ENCODE results near the gene ARHGAP4.

The ARHGAP4 gene

GRCh38 chrX:153903238-153903980, 22.7 kb downstream of the ARHGAP4 start:
- DNase-seq = no peak

DNA sequence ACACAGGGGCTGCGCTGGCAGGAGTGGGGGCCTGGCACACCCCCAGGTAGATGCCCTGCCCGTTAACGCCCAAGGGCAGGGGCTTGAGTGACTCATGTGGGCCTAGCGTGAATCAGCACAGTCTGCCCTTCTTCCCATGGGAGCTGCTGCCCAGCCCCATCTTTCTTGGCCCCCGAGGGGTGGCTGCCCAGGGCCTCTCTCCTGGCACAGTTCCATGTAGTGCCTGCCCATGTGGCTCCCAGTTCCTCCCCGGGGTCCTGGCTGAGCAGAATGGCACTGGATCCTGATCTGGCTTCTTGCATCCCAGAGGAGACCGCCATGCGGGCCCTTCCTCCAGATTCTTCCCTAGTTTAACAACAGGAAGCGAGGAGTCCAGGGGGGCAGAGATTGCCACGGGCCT, 23.7 kb downstream of the ARHGAP4 start:
- DNase-seq = no peak

DNA sequence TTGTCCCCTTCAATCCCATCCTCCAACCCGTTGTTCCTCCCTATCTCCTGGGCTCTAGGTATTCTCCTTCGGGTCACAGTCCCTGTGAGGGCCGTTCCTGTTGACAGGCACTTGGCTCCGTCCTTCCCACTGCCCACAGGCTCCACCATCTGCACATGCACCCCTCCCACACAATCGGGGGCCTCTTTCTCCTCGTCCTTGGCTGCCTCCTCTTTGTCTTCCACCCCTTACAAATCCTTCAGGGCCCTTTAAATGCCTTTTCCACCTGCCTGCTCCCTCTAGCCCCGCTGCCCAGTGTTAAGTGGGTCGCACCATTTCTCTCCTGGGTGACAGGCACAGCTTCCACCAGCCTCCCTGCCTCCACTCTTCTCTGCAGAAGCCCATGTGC, 24.3 kb downstream of the ARHGAP4 start:
- DNase-seq = no peak

- DNase-seq = peak; percentile 21
Measured at GRCh38 chrX:153900831-153901752, 25.0 kb downstream of the ARHGAP4 start.

- DNase-seq = no peak
Measured at GRCh38 chrX:153897899-153898298, 28.2 kb downstream of the ARHGAP4 start.

DNA sequence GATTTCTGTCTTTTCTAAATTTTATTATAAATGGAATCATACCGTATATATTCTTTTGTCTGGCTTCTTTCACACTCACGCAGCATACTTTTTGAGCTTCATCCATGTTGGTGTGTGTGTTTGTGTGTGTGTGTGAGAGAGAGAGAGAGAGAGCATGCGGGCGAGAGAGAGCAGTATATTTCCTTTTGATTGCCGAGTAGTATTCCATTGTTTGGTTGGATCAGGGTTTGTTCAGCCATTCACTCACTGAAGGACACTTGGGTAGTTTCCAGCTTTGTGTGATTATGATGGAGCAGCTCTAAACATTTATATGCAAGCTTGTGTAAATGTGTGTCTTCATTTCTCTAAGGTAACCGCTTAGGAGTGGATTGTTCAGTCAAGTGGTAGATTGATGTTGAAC, 36.9 kb downstream of the ARHGAP4 start:
- no peak for DNase-seq

- no peak for DNase-seq
Measured at GRCh38 chrX:153888344-153888743, 37.7 kb downstream of the ARHGAP4 start.

GRCh38 chrX:153887385-153887784, 38.7 kb downstream of the ARHGAP4 start:
- DNase-seq = no peak

DNA sequence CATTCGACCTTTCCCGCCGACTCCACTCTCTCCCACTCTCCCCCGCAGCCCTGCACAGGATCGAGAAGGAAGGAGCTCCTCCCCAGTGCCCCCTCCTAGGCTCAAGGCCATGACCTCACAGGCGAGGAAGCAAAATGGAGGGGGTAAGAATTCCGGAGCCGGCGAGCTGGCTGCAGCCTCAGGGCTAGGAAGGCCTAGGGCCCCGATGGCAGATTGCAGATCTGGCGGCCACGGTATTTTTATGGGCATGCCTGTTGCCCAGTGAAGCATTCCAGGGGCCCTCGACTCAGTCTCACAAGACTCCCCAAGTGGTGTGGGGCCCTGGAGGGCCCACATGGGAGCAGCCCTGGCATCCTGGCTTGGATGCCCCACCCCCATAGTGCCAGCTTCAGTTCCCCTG, 39.1 kb downstream of the ARHGAP4 start:
- no peak for DNase-seq

GRCh38 chrX:153885968-153886903, 39.8 kb downstream of the ARHGAP4 start, which contains the start of gene L1CAM:
Gene L1CAM, minus strand, starts transcription at chrX:153886173. Its CDS starts 10,337 bp downstream, at chrX:153875836.
- DNase-seq = no peak

DNA sequence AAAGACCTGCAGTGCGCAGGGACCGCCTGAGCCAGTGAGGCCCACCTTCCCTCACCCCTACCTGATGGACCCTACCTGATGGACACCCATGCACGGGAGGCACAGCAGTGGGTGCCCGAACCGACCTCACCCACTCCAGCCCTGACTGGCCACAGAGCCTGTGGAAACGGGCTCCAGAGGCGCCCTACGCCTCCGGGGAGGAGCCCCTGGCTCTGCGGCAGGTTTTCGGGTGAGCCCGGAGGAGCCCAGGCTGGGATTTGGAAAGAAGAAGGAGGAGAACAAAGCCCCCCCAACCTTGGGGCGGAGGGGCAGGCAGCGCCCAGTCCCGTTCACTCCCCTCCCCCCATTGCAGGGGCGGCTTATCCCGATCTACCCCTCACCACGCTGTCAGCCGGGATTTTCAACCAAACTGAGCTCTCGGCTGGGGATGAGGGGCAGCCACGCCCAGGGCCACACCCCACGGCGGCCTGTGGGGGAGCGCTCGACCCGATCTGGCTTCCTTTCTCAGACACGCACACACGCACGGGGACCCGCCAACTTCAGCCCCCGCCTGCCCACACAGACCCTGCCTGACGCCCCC, 40.8 kb downstream of the ARHGAP4 start:
- no peak for DNase-seq

- no peak for DNase-seq
Measured at GRCh38 chrX:153884590-153884989, 41.5 kb downstream of the ARHGAP4 start.

DNA sequence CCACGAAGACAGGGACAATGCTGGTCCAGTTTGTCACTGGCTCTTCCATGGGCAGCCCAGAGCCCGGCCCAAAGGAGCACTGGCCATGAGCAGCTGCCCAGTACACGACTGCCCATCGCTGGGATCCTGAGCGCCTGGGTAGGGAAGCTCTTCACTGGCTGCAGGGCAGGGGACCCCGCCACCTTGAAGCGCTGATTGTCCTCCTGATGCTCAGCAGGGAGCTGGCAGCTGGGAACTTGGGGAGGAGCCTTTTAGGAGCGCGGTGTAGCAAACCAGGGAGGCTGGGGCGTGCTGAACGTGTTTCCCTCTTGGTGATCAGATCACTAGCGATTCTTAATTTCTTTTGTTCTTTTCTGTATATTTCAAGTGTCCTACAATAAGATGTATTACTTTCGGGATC, 41.9 kb downstream of the ARHGAP4 start:
- no peak for DNase-seq

GRCh38 chrX:153883163-153883843, 42.8 kb downstream of the ARHGAP4 start:
- no peak for DNase-seq

DNA sequence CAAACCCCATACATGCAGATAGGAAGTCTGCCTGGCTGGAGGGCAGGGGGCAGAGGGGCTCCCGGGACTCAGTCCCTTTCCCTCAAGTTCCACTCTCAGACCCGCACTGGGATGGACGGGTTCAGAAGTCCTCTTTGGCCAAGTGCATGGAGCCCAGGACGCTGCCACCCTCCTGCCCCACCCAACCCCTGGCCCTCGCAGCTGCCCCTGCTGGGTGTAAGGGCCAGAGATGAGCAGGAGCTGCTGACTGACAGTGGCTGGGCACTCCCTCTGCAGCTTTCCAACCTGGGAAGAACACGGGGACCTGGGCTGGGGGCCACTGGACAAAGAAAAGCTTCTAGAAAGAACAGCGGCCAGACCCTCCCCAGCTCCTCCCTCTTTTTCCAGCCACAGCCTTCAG, 43.5 kb downstream of the ARHGAP4 start:
- DNase-seq = no peak

DNA sequence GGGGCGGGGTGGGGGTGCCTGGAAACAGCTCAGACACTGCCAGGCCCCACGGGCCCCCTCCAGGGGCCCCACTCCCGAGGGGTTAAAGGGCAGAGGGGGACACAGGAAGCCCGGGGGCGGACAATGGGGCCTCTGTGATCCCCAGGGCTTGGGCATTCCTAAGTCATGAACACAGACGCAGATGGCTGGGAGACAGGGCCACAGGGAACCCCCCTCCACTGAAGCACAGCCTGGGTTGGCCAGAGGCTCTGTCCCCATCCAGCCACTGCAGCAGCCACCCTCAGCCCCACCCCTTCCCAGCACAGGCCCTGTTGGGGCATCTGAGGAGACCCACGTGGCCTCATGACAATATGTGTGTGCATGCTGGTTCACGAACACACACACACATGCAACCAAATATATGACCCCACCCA, 44.0 kb downstream of the ARHGAP4 start:
- DNase-seq = no peak

DNA sequence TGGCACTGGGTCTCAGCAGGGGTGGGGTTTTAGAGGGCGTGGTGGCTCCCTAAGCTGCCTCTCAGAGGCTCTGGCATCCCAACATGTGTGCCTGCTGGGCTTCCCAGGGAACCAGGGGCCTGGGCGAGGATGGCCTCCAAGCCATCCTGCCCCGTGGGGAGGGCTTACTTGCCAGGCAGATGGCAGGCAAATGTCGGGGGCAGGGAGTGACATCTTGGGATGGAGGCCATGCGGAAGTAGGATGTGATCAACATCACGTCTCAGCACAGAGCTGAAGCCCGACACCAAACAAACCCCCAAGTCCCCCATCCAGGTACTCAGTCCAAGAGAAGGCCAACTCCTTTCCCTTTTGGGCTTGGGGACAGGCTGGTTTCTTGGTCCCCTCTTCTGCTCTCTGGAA, 44.8 kb downstream of the ARHGAP4 start:
- DNase-seq = no peak

- no peak for DNase-seq
Measured at GRCh38 chrX:153880440-153880815, 45.6 kb downstream of the ARHGAP4 start.

- DNase-seq = no peak
Measured at GRCh38 chrX:153879741-153880439, 46.2 kb downstream of the ARHGAP4 start.

- DNase-seq = no peak
Measured at GRCh38 chrX:153878969-153879653, 47.0 kb downstream of the ARHGAP4 start.

- no peak for DNase-seq
Measured at GRCh38 chrX:153878345-153878744, 47.7 kb downstream of the ARHGAP4 start.

Measured in effector CD8-positive, alpha-beta T cell (primary cell).